Astrocyte (in vitro differentiated cells and primary cell): ENCODE data around the gene SH3BP4.

Experiments used
- EZH2 ChIP-seq: IDR thresholded peaks from 2 replicates; pipeline ENCODE4 v1.6.1; 2012; ENCODE audit warnings: mild to moderate bottlenecking, low read length, inconsistent platforms; ENCODE audit not compliant: insufficient read depth
- TF ChIP-seq, protein P1 (sequence below): IDR thresholded peaks from 2 replicates; pipeline ENCODE4 v1.5.1; 2011; ENCODE audit warnings: low read depth, mild to moderate bottlenecking, inconsistent platforms, low read length, moderate library complexity; ENCODE audit not compliant: insufficient read depth

- TF ChIP-seq, protein P1, sequence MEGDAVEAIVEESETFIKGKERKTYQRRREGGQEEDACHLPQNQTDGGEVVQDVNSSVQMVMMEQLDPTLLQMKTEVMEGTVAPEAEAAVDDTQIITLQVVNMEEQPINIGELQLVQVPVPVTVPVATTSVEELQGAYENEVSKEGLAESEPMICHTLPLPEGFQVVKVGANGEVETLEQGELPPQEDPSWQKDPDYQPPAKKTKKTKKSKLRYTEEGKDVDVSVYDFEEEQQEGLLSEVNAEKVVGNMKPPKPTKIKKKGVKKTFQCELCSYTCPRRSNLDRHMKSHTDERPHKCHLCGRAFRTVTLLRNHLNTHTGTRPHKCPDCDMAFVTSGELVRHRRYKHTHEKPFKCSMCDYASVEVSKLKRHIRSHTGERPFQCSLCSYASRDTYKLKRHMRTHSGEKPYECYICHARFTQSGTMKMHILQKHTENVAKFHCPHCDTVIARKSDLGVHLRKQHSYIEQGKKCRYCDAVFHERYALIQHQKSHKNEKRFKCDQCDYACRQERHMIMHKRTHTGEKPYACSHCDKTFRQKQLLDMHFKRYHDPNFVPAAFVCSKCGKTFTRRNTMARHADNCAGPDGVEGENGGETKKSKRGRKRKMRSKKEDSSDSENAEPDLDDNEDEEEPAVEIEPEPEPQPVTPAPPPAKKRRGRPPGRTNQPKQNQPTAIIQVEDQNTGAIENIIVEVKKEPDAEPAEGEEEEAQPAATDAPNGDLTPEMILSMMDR, result no peak
- no peak for TF ChIP-seq EZH2
Observed at GRCh38 chr2:234998404-234999211, 46.8 kb downstream of the SH3BP4 start.
